H1 (cell line): ENCODE data around the gene SCN8A.

Experiments used
- CEBPB ChIP-seq: IDR thresholded peaks from 2 replicates; pipeline ENCODE4 v1.6.1; 2012; ENCODE audit warnings: low read depth, low read length
- CHD2 ChIP-seq: IDR thresholded peaks from 2 replicates; pipeline ENCODE4 v1.6.1; 2012; ENCODE audit warnings: low read length, improper control_type of control experiment
- SP2 ChIP-seq: IDR thresholded peaks from 2 replicates; pipeline ENCODE4 v1.6.1; 2012; ENCODE audit warnings: mild to moderate bottlenecking, low read length, inconsistent platforms

GRCh38 chr12:51729331-51729730 is 138.3 kb downstream of the SCN8A start:
- no peak for TF ChIP-seq CHD2
- TF ChIP-seq SP2, result no peak
- no peak for TF ChIP-seq CEBPB
